ENCODE measurements around the gene LGALSL.

- TF ChIP-seq CTCF (IDR thresholded peaks at IDR 0.05) (no peak), EZH2 (IDR thresholded peaks at IDR 0.05; ENCODE audit: borderline replicate concordance, insufficient read depth, low read depth, low read length, poor library complexity, severe bottlenecking) (no peak)
These were observed 33.3 kb upstream of the LGALSL start for GRCh38 chr2:64420677-64421076.
